GM23338 (cell line): Measurements from ENCODE around the gene LARP7. TPM values are rescaled to one million over a fixed set of nuclear protein-coding genes. Genes with fewer than 3 reads are reported as not detected.

Experiments
- ATAC-seq: fragments of 200-7000 bp; cut with Tn5 transposase; 3 replicates; pipeline ENCODE4 v1.9.1; 2020
- DNase-seq: peaks from one replicate; pipeline ENCODE4 v3.0.0-alpha.2; 2015; ENCODE audit warnings: low spot score
- H2AFZ ChIP-seq: fragments of 200-600 bp; sonication (generic); 2 replicates; pipeline ENCODE4 v1.8.0; 2016; ENCODE audit warnings: antibody characterized with exemption, mild to moderate bottlenecking, moderate library complexity
- H3F3A ChIP-seq: fragments of 200-600 bp; sonication (generic); replicated peaks from 2 replicates; pipeline ENCODE4 v1.8.0; 2017; ENCODE audit warnings: antibody characterized with exemption, mixed run types, low read depth
- H3K27ac ChIP-seq: fragments of 200-600 bp; sonication (generic); 2 replicates; pipeline ENCODE4 v1.6.1; 2016; ENCODE audit warnings: low read depth
- H3K27me3 ChIP-seq: fragments of 200-600 bp; sonication (generic); 2 replicates; pipeline ENCODE4 v1.8.0; 2016; ENCODE audit warnings: mild to moderate bottlenecking, mixed run types, moderate library complexity; ENCODE audit not compliant: insufficient read depth
- H3K36me3 ChIP-seq: fragments of 200-600 bp; sonication (generic); 2 replicates; pipeline ENCODE4 v1.8.0; 2016; ENCODE audit warnings: mild to moderate bottlenecking; ENCODE audit not compliant: insufficient read depth
- H3K4me1 ChIP-seq: fragments of 200-600 bp; sonication (generic); 2 replicates; pipeline ENCODE4 v1.8.0; 2016; ENCODE audit warnings: mild to moderate bottlenecking, moderate library complexity; ENCODE audit not compliant: insufficient read depth
- H3K4me2 ChIP-seq: fragments of 200-600 bp; sonication (generic); 2 replicates; pipeline ENCODE4 v1.7.1; 2017; ENCODE audit warnings: mixed run types
- H3K4me3 ChIP-seq: fragments of 200-600 bp; sonication (generic); 2 replicates; pipeline ENCODE4 v1.6.1; 2016; ENCODE audit warnings: mixed run types
- H3K79me2 ChIP-seq: fragments of 200-600 bp; sonication (generic); replicated peaks from 2 replicates; pipeline ENCODE4 v1.8.0; 2017; ENCODE audit warnings: mild to moderate bottlenecking; ENCODE audit not compliant: insufficient read depth
- H3K9me2 ChIP-seq: fragments of 200-600 bp; sonication (generic); 2 replicates; pipeline ENCODE4 v1.8.0; 2017; ENCODE audit not compliant: insufficient read depth
- H4K20me1 ChIP-seq: fragments of 200-600 bp; sonication (generic); replicated peaks from 2 replicates; pipeline ENCODE4 v1.8.0; 2017; ENCODE audit warnings: mild to moderate bottlenecking; ENCODE audit not compliant: insufficient read depth
- H3K27ac Mint-ChIP-seq: 2 replicates; pipeline ENCODE4 v1.8.0; 2020; ENCODE audit warnings: inconsistent platforms, mild to moderate bottlenecking, moderate library complexity, mixed read lengths
- H3K27me3 Mint-ChIP-seq: 3 replicates; pipeline ENCODE4 v1.8.0; 2022; ENCODE audit warnings: low read depth, mild to moderate bottlenecking, moderate library complexity, mixed read lengths, inconsistent platforms; ENCODE audit not compliant: insufficient read depth, poor library complexity
- H3K36me3 Mint-ChIP-seq: 3 replicates; pipeline ENCODE4 v1.8.0; 2021; ENCODE audit warnings: low read depth, mild to moderate bottlenecking, inconsistent platforms, moderate library complexity, mixed read lengths
- H3K4me1 Mint-ChIP-seq: 3 replicates; pipeline ENCODE4 v1.8.0; 2020; ENCODE audit warnings: mild to moderate bottlenecking, inconsistent platforms, mixed read lengths
- H3K4me3 Mint-ChIP-seq: 3 replicates; pipeline ENCODE4 v1.8.0; 2021; ENCODE audit warnings: moderate library complexity, mild to moderate bottlenecking, inconsistent platforms, mixed read lengths
- H3K9me3 Mint-ChIP-seq: 3 replicates; pipeline ENCODE4 v1.8.0; 2020; ENCODE audit warnings: moderate library complexity, mild to moderate bottlenecking, inconsistent platforms, mixed read lengths
- CREB1 ChIP-seq: fragments of 250-450 bp; sonication (Bioruptor Pico); IDR thresholded peaks from 2 replicates; pipeline ENCODE4 v1.5.0; 2020; ENCODE audit warnings: low read depth, mild to moderate bottlenecking, moderate library complexity
- CTCF ChIP-seq, 2 experiments: fragments of 200-600 bp in 1 of 2; sonication (generic) in 1 of 2; conservative IDR thresholded peaks; 2 replicates each; pipeline versions ENCODE4 v1.5.1 to v1.6.1; 2016 to 2017; ENCODE audit warnings: antibody characterized with exemption in 2 of 2, low read depth in 2 of 2, mild to moderate bottlenecking in 2 of 2, moderate library complexity in 1 of 2
- EZH2 ChIP-seq: fragments of 200-600 bp; sonication (generic); IDR thresholded peaks from one replicate; pipeline ENCODE4 v1.8.0; 2017; ENCODE audit warnings: antibody characterized with exemption, mild to moderate bottlenecking, low read depth; ENCODE audit not compliant: unreplicated experiment
- EZH2phosphoT487 ChIP-seq: fragments of 200-600 bp; sonication (generic); IDR thresholded peaks from one replicate; pipeline ENCODE4 v1.8.1; 2018; ENCODE audit warnings: antibody characterized with exemption; ENCODE audit not compliant: unreplicated experiment
- JUNB ChIP-seq: IDR thresholded peaks from one replicate; pipeline ENCODE4 v1.6.1; 2016; ENCODE audit warnings: antibody characterized with exemption; ENCODE audit not compliant: unreplicated experiment
- NANOG ChIP-seq: IDR thresholded peaks from 2 replicates; pipeline ENCODE4 v1.6.1; 2016; ENCODE audit warnings: antibody characterized with exemption, borderline replicate concordance
- POLR2AphosphoS5 ChIP-seq: IDR thresholded peaks from 2 replicates; pipeline ENCODE4 v1.6.1; 2016; ENCODE audit warnings: antibody characterized with exemption, low read depth
- STAT1 ChIP-seq: IDR thresholded peaks from one replicate; pipeline ENCODE4 v1.6.1; 2016; ENCODE audit warnings: antibody characterized with exemption; ENCODE audit not compliant: unreplicated experiment
- ZNF114 ChIP-seq: fragments of 250-450 bp; sonication (Bioruptor Pico); IDR thresholded peaks from 2 replicates; pipeline ENCODE4 v1.5.0; 2020; ENCODE audit warnings: mild to moderate bottlenecking, moderate library complexity
- ZNF331 ChIP-seq: fragments of 250-450 bp; sonication (Bioruptor Pico); IDR thresholded peaks from 2 replicates; pipeline ENCODE4 v1.5.0; 2020; ENCODE audit warnings: low read depth, mild to moderate bottlenecking, moderate library complexity
- polyA plus RNA-seq: library from polyadenylated mRNA; unstranded; fragments of >200 nt; fragmentation: Nextera tagmentation; extraction: Ambion mirVana; gene quantifications from 2 replicates; pipeline ENCODE4 v1.2.1, GENCODE V29; 2016
- total RNA-seq: library from RNA; depleted of rRNA; stranded (reverse); fragments of >200 nt; shearing (Covaris generic); gene quantifications from 2 replicates; pipeline ENCODE4 v1.2.3, GENCODE V29; 2014
- TF ChIP-seq, protein P1 (sequence below): IDR thresholded peaks from 2 replicates; pipeline ENCODE4 v1.6.1; 2016; ENCODE audit warnings: antibody characterized with exemption
- TF ChIP-seq, protein P2 (sequence below): IDR thresholded peaks from one replicate; pipeline ENCODE4 v1.6.1; 2018; ENCODE audit warnings: antibody characterized with exemption; ENCODE audit not compliant: unreplicated experiment
- TF ChIP-seq, protein P3 (sequence below): fragments of 250-450 bp; sonication (Bioruptor Pico); IDR thresholded peaks from 2 replicates; pipeline ENCODE4 v1.5.0; 2020; ENCODE audit warnings: mild to moderate bottlenecking, moderate library complexity

LARP7 gene
- total and polyA plus RNA-seq, 2 experiments from 2014 or later, result 25.8 to 157 TPM

- H3K9me3 Mint-ChIP-seq, result peaks cover 18% of the 10 kb centered on the region
- H3K27ac ChIP-seq, result no peak overlapping the region
- no peak overlapping the region for H3K4me3 ChIP-seq
- peaks cover 55% of the 10 kb centered on the region for H3K36me3 Mint-ChIP-seq
- H3K27ac Mint-ChIP-seq, result no peak overlapping the region
- TF ChIP-seq NANOG (no peak), ZNF331 (CRISPR knock-in tag) (no peak), POLR2AphosphoS5 (no peak), EZH2 (no peak), ZNF114 (CRISPR knock-in tag) (no peak), STAT1 (no peak), EZH2phosphoT487 (no peak), CREB1 (CRISPR knock-in tag) (no peak), CTCF (conservative IDR thresholded peaks at IDR 0.05; ENCODE audit: low read depth in 2 of 2) (no peak), JUNB (no peak)
- TF ChIP-seq, protein P1, sequence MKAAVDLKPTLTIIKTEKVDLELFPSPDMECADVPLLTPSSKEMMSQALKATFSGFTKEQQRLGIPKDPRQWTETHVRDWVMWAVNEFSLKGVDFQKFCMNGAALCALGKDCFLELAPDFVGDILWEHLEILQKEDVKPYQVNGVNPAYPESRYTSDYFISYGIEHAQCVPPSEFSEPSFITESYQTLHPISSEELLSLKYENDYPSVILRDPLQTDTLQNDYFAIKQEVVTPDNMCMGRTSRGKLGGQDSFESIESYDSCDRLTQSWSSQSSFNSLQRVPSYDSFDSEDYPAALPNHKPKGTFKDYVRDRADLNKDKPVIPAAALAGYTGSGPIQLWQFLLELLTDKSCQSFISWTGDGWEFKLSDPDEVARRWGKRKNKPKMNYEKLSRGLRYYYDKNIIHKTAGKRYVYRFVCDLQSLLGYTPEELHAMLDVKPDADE, result no peak
- TF ChIP-seq, protein P2, sequence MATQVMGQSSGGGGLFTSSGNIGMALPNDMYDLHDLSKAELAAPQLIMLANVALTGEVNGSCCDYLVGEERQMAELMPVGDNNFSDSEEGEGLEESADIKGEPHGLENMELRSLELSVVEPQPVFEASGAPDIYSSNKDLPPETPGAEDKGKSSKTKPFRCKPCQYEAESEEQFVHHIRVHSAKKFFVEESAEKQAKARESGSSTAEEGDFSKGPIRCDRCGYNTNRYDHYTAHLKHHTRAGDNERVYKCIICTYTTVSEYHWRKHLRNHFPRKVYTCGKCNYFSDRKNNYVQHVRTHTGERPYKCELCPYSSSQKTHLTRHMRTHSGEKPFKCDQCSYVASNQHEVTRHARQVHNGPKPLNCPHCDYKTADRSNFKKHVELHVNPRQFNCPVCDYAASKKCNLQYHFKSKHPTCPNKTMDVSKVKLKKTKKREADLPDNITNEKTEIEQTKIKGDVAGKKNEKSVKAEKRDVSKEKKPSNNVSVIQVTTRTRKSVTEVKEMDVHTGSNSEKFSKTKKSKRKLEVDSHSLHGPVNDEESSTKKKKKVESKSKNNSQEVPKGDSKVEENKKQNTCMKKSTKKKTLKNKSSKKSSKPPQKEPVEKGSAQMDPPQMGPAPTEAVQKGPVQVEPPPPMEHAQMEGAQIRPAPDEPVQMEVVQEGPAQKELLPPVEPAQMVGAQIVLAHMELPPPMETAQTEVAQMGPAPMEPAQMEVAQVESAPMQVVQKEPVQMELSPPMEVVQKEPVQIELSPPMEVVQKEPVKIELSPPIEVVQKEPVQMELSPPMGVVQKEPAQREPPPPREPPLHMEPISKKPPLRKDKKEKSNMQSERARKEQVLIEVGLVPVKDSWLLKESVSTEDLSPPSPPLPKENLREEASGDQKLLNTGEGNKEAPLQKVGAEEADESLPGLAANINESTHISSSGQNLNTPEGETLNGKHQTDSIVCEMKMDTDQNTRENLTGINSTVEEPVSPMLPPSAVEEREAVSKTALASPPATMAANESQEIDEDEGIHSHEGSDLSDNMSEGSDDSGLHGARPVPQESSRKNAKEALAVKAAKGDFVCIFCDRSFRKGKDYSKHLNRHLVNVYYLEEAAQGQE, result no peak
- TF ChIP-seq, protein P3, sequence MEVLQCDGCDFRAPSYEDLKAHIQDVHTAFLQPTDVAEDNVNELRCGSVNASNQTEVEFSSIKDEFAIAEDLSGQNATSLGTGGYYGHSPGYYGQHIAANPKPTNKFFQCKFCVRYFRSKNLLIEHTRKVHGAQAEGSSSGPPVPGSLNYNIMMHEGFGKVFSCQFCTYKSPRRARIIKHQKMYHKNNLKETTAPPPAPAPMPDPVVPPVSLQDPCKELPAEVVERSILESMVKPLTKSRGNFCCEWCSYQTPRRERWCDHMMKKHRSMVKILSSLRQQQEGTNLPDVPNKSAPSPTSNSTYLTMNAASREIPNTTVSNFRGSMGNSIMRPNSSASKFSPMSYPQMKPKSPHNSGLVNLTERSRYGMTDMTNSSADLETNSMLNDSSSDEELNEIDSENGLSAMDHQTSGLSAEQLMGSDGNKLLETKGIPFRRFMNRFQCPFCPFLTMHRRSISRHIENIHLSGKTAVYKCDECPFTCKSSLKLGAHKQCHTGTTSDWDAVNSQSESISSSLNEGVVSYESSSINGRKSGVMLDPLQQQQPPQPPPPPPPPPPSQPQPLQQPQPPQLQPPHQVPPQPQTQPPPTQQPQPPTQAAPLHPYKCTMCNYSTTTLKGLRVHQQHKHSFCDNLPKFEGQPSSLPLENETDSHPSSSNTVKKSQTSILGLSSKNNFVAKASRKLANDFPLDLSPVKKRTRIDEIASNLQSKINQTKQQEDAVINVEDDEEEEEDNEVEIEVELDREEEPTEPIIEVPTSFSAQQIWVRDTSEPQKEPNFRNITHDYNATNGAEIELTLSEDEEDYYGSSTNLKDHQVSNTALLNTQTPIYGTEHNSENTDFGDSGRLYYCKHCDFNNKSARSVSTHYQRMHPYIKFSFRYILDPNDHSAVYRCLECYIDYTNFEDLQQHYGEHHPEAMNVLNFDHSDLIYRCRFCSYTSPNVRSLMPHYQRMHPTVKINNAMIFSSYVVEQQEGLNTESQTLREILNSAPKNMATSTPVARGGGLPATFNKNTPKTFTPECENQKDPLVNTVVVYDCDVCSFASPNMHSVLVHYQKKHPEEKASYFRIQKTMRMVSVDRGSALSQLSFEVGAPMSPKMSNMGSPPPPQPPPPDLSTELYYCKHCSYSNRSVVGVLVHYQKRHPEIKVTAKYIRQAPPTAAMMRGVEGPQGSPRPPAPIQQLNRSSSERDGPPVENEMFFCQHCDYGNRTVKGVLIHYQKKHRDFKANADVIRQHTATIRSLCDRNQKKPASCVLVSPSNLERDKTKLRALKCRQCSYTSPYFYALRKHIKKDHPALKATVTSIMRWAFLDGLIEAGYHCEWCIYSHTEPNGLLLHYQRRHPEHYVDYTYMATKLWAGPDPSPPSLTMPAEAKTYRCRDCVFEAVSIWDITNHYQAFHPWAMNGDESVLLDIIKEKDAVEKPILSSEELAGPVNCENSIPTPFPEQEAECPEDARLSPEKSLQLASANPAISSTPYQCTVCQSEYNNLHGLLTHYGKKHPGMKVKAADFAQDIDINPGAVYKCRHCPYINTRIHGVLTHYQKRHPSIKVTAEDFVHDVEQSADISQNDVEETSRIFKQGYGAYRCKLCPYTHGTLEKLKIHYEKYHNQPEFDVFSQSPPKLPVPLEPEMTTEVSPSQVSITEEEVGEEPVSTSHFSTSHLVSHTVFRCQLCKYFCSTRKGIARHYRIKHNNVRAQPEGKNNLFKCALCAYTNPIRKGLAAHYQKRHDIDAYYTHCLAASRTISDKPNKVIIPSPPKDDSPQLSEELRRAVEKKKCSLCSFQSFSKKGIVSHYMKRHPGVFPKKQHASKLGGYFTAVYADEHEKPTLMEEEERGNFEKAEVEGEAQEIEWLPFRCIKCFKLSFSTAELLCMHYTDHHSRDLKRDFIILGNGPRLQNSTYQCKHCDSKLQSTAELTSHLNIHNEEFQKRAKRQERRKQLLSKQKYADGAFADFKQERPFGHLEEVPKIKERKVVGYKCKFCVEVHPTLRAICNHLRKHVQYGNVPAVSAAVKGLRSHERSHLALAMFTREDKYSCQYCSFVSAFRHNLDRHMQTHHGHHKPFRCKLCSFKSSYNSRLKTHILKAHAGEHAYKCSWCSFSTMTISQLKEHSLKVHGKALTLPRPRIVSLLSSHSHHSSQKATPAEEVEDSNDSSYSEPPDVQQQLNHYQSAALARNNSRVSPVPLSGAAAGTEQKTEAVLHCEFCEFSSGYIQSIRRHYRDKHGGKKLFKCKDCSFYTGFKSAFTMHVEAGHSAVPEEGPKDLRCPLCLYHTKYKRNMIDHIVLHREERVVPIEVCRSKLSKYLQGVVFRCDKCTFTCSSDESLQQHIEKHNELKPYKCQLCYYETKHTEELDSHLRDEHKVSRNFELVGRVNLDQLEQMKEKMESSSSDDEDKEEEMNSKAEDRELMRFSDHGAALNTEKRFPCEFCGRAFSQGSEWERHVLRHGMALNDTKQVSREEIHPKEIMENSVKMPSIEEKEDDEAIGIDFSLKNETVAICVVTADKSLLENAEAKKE (CRISPR knock-in tag), result no peak
- peaks cover 68% of the 10 kb centered on the region for H3K79me2 ChIP-seq
- H3K9me2 ChIP-seq, result no peaks in the 10 kb centered on the region
- ATAC-seq (no peak), DNase-seq (no peak)
- peaks cover 7% of the 10 kb centered on the region for H3F3A ChIP-seq
- peaks cover 13% of the 10 kb centered on the region for H3K4me1 ChIP-seq
- H3K4me1 Mint-ChIP-seq, result peaks cover 33% of the 10 kb centered on the region
- no peak overlapping the region for H3K4me2 ChIP-seq
- peak overlapping the region; percentile 4; the same call in 1 of the 3 replicates for H3K4me3 Mint-ChIP-seq
- H3K27me3 Mint-ChIP-seq, result peaks cover 31% of the 10 kb centered on the region
- H3K36me3 ChIP-seq, result peaks cover 11% of the 10 kb centered on the region
- H3K27me3 ChIP-seq, result no peaks in the 10 kb centered on the region
- no peaks in the 10 kb centered on the region for H4K20me1 ChIP-seq
- H2AFZ ChIP-seq, result no peak overlapping the region
These were observed 5.6 kb downstream of the LARP7 start for GRCh38 chr4:112642526-112642925.
